WTC11 (cell line): ENCODE measurements around the gene NHERF2. TPM values are rescaled to one million over a fixed set of nuclear protein-coding genes. Genes with fewer than 3 reads are reported as not detected.

Experiments
- ATAC-seq: fragments of 200-7000 bp; cut with Tn5 transposase; 2 replicates; pipeline ENCODE4 v1.10.0; 2021; ENCODE audit warnings: mild to moderate bottlenecking, moderate library complexity
- CTCF ChIA-PET: fragments of 300-600 bp; sonication (Branson Sonifier 250); formaldehyde crosslinking; loops from one replicate; lab custom pipeline; 2021; ENCODE audit warnings: antibody characterized with exemption; lab: Charles Lee
- POLR2A ChIA-PET: fragments of 350-600 bp; sonication (Branson Sonifier 250); formaldehyde crosslinking; loops from one replicate; lab custom pipeline; 2021; ENCODE audit warnings: antibody characterized with exemption; lab: Charles Lee
- DNase-seq: peaks from one replicate; pipeline ENCODE4 v3.0.0; 2021; ENCODE audit warnings: low spot score
- H3K27ac Mint-ChIP-seq: 2 replicates; pipeline ENCODE4 v1.8.0; 2021; ENCODE audit warnings: mixed read lengths
- H3K27me3 Mint-ChIP-seq: 2 replicates; pipeline ENCODE4 v1.8.0; 2021; ENCODE audit warnings: low read depth, mild to moderate bottlenecking, moderate library complexity, mixed read lengths
- H3K36me3 Mint-ChIP-seq: 2 replicates; pipeline ENCODE4 v1.8.0; 2021; ENCODE audit warnings: mixed read lengths
- H3K4me1 Mint-ChIP-seq: 2 replicates; pipeline ENCODE4 v1.8.0; 2022; ENCODE audit warnings: mixed read lengths
- H3K4me3 Mint-ChIP-seq: 2 replicates; pipeline ENCODE4 v1.8.0; 2021; ENCODE audit warnings: mild to moderate bottlenecking, moderate library complexity, mixed read lengths
- H3K9me3 Mint-ChIP-seq: 2 replicates; pipeline ENCODE4 v1.8.0; 2021; ENCODE audit warnings: mixed read lengths
- E2F1 ChIP-seq: sonication (generic); formaldehyde crosslinking; IDR thresholded peaks from 2 replicates; pipeline ENCODE4 v1.8.0; 2022; ENCODE audit warnings: mild to moderate bottlenecking, missing genetic modification reagents
- EMX1 ChIP-seq: fragments of 250-450 bp; sonication (Bioruptor Pico); IDR thresholded peaks from 2 replicates; pipeline ENCODE4 v1.8.0; 2021; ENCODE audit warnings: mild to moderate bottlenecking
- FOXJ3 ChIP-seq: sonication (generic); formaldehyde crosslinking; IDR thresholded peaks from 2 replicates; pipeline ENCODE4 v1.9.0; 2021; ENCODE audit warnings: missing genetic modification reagents, mild to moderate bottlenecking, borderline replicate concordance
- FOXP4 ChIP-seq: sonication (generic); formaldehyde crosslinking; IDR thresholded peaks from 2 replicates; pipeline ENCODE4 v1.8.0; 2022; ENCODE audit warnings: mild to moderate bottlenecking, missing genetic modification reagents
- GRHL2 ChIP-seq: fragments of 250-450 bp; sonication (Bioruptor Pico); IDR thresholded peaks from 2 replicates; pipeline ENCODE4 v1.8.0; 2022; ENCODE audit warnings: mild to moderate bottlenecking, moderate library complexity; ENCODE audit not compliant: insufficient replicate concordance, severe bottlenecking
- IRF1 ChIP-seq: sonication (generic); formaldehyde crosslinking; IDR thresholded peaks from 2 replicates; pipeline ENCODE4 v1.8.0; 2023; ENCODE audit warnings: missing genetic modification reagents
- JAZF1 ChIP-seq: fragments of 250-450 bp; sonication (Bioruptor Pico); IDR thresholded peaks from 2 replicates; pipeline ENCODE4 v1.9.0; 2021; ENCODE audit warnings: moderate library complexity, mild to moderate bottlenecking, inconsistent platforms
- JUN ChIP-seq: sonication (generic); formaldehyde crosslinking; IDR thresholded peaks from 2 replicates; pipeline ENCODE4 v1.8.0; 2023; ENCODE audit warnings: mild to moderate bottlenecking, missing genetic modification reagents
- MAX ChIP-seq: sonication (generic); formaldehyde crosslinking; IDR thresholded peaks from 2 replicates; pipeline ENCODE4 v1.8.0; 2022; ENCODE audit warnings: mild to moderate bottlenecking, missing genetic modification reagents
- MXD4 ChIP-seq: fragments of 250-450 bp; sonication (Bioruptor Pico); IDR thresholded peaks from 2 replicates; pipeline ENCODE4 v1.8.0; 2021; ENCODE audit warnings: mild to moderate bottlenecking, moderate library complexity, borderline replicate concordance
- PRDM15 ChIP-seq: sonication (generic); formaldehyde crosslinking; IDR thresholded peaks from 2 replicates; pipeline ENCODE4 v1.8.0; 2022; ENCODE audit warnings: missing genetic modification reagents
- SMAD4 ChIP-seq: sonication (generic); formaldehyde crosslinking; IDR thresholded peaks from 2 replicates; pipeline ENCODE4 v1.8.0; 2022; ENCODE audit warnings: mild to moderate bottlenecking, missing genetic modification reagents
- SP1 ChIP-seq: sonication (generic); formaldehyde crosslinking; conservative IDR thresholded peaks from 2 replicates; pipeline ENCODE4 v1.8.1; 2022; ENCODE audit warnings: missing genetic modification reagents
- TCF7 ChIP-seq: sonication (generic); formaldehyde crosslinking; IDR thresholded peaks from 2 replicates; pipeline ENCODE4 v1.8.0; 2022; ENCODE audit warnings: mild to moderate bottlenecking, low read depth, missing genetic modification reagents, moderate library complexity
- ZNF121 ChIP-seq: sonication (generic); formaldehyde crosslinking; IDR thresholded peaks from 2 replicates; pipeline ENCODE4 v1.8.0; 2023; ENCODE audit warnings: missing genetic modification reagents
- ZNF219 ChIP-seq: sonication (generic); formaldehyde crosslinking; IDR thresholded peaks from 2 replicates; pipeline ENCODE4 v1.8.0; 2023; ENCODE audit warnings: missing genetic modification reagents, mild to moderate bottlenecking, borderline replicate concordance
- ZNF425 ChIP-seq: fragments of 250-450 bp; sonication (Bioruptor Pico); conservative IDR thresholded peaks from 2 replicates; pipeline ENCODE4 v1.9.0; 2021; ENCODE audit warnings: mild to moderate bottlenecking
- ZNF671 ChIP-seq: fragments of 250-450 bp; sonication (Bioruptor Pico); IDR thresholded peaks from 2 replicates; pipeline ENCODE4 v1.8.0; 2021; ENCODE audit warnings: mild to moderate bottlenecking
- total RNA-seq: library from RNA; stranded (reverse); gene quantifications from 3 replicates; pipeline ENCODE4 v1.2.3, GENCODE V29; 2021

NHERF2 gene
- total RNA-seq, 1 experiment from 2014 or later: 31.1 TPM

DNA sequence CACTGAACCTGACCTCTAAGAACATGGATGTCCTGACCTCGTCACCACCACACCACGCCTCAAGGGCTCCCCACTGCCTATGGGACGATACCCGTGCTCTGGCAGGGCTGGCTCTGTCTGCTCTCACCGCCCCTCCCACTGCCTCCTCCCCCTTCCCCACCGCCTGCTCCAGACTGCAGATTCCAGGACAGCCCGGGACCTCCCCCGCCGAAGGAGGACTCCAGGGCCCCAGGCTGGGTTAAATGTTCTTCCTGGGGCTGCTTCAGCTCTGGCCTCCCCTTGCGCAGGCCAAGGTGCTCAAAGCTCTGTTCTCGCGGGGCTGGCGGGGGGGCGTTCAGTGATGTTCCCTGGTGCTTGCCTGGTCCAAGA, 4.0 kb upstream of the NHERF2 start:
- peak; percentile 75 for DNase-seq
- ChIA-PET CTCF (interaction anchor here (0.5 to 3.5 kb wide), 39 partner anchors 9 to 1362 kb away, joined by 3 to 42 read pairs (median 5); partner anchors contain the start of genes EME2, GFER, MRPS34 and NTHL1), POLR2A (interaction anchor here (0.5 to 1.5 kb wide), 6 partner anchors 19 to 203 kb away, joined by 3 to 6 read pairs (median 4); no protein-coding TSS in a partner anchor)
- Mint-ChIP-seq H3K36me3 (no peaks in the 10 kb centered on the region), H3K27ac (peak overlapping the region; percentile 68; the same call in 1 of the 2 replicates), H3K4me1 (peaks cover 14% of the 10 kb centered on the region), H3K27me3 (peaks cover 72% of the 10 kb centered on the region), H3K9me3 (no peaks in the 10 kb centered on the region), H3K4me3 (peak overlapping the region; percentile 77)
- TF ChIP-seq FOXP4 (CRISPR knock-in tag) (no peak), PRDM15 (CRISPR knock-in tag) (no peak), ZNF121 (CRISPR knock-in tag) (no peak), TCF7 (CRISPR knock-in tag) (no peak), SP1 (CRISPR knock-in tag) (no peak), MAX (CRISPR knock-in tag) (no peak), JUN (CRISPR knock-in tag) (no peak), JAZF1 (CRISPR knock-in tag) (no peak), ZNF425 (CRISPR knock-in tag) (no peak), EMX1 (CRISPR knock-in tag) (no peak), MXD4 (CRISPR knock-in tag) (no peak), IRF1 (CRISPR knock-in tag) (no peak), E2F1 (CRISPR knock-in tag) (no peak), ZNF671 (no peak), SMAD4 (no peak), ZNF219 (CRISPR knock-in tag) (no peak), FOXJ3 (CRISPR knock-in tag) (no peak), GRHL2 (CRISPR knock-in tag) (no peak)
- peak; percentile 49 for ATAC-seq
